ENCODE measurements around the gene CACNA2D4.

CACNA2D4 gene

GRCh38 chr12:1842183-1842904 is 76.1 kb downstream of the CACNA2D4 start:
- DNase-seq = no peak

- no peak for DNase-seq
Observed at GRCh38 chr12:1841586-1842182, 76.8 kb downstream of the CACNA2D4 start.

- no peak for DNase-seq
Observed at GRCh38 chr12:1840981-1841425, 77.4 kb downstream of the CACNA2D4 start.

GRCh38 chr12:1839956-1840951 is 78.2 kb downstream of the CACNA2D4 start:
- DNase-seq = no peak

GRCh38 chr12:1839464-1839863 is 79.0 kb downstream of the CACNA2D4 start:
- no peak for DNase-seq

- no peak for DNase-seq
Observed at GRCh38 chr12:1838994-1839365, 79.5 kb downstream of the CACNA2D4 start.

- DNase-seq = no peak
Observed at GRCh38 chr12:1838205-1838993, 80.1 kb downstream of the CACNA2D4 start.

GRCh38 chr12:1837541-1838204 is 80.8 kb downstream of the CACNA2D4 start:
- no peak for DNase-seq

- no peak for DNase-seq
Observed at GRCh38 chr12:1836854-1837421, 81.5 kb downstream of the CACNA2D4 start.

- no peak for DNase-seq
Observed at GRCh38 chr12:1836241-1836803, 82.1 kb downstream of the CACNA2D4 start.

- no peak for DNase-seq
Observed at GRCh38 chr12:1835211-1836131, 83.0 kb downstream of the CACNA2D4 start.

GRCh38 chr12:1834186-1834925 is 84.1 kb downstream of the CACNA2D4 start:
- no peak for DNase-seq

GRCh38 chr12:1833596-1834028 is 84.8 kb downstream of the CACNA2D4 start:
- no peak for DNase-seq

GRCh38 chr12:1832801-1833595 is 85.5 kb downstream of the CACNA2D4 start:
- DNase-seq = no peak

- no peak for DNase-seq
Observed at GRCh38 chr12:1830981-1831963, 87.2 kb downstream of the CACNA2D4 start.

- DNase-seq = no peak
Observed at GRCh38 chr12:1830401-1830845, 88.0 kb downstream of the CACNA2D4 start.

GRCh38 chr12:1829306-1829900 is 89.0 kb downstream of the CACNA2D4 start:
- no peak for DNase-seq
